ENCODE results near the gene CCDC92. TPM values are rescaled to one million over a fixed set of nuclear protein-coding genes. Genes with fewer than 3 reads are reported as not detected.

Gene CCDC92
- total and polyA plus RNA-seq, 2 of the 13 experiments (the other 11 are each of a cell fraction or from before 2014, with no cell fraction given) = 5.4 to 14.7 TPM

- intact Hi-C loops (cut with micrococcal nuclease; ENCODE audit: unreplicated experiment) = no loop called here
- CTCF ChIA-PET (ENCODE audit: low intra/inter-chr PET ratio, low total read pairs) = no interaction called here
- H4K20me1 ChIP-seq (ENCODE audit: insufficient read depth, low read length) = no peaks in the 10 kb centered on the region
Measured at GRCh38 chr12:123956249-123956648, 16.4 kb downstream of the CCDC92 start.

More at GRCh38 chr12:123956249-123956648, 16.4 kb downstream of the CCDC92 start:
- no peak overlapping the region for H3K4me3 ChIP-seq (replicated peaks in 1 of 3; ENCODE audit: insufficient read depth in 1 of 3, low read depth in 2 of 3, low read length in 3 of 3)
- no peak overlapping the region for H3K27ac ChIP-seq (ENCODE audit: extremely low read length, insufficient read depth, low read length)
- no peaks in the 10 kb centered on the region for H3K27me3 ChIP-seq (ENCODE audit: control insufficient read depth in 1 of 2, insufficient read depth in 2 of 2, low read length in 2 of 2)
- in situ Hi-C loops (cut with HindIII; ENCODE audit: extremely low pct_ligation_motif_present, low pct_unique_long_range_greater_than_20kb) = no loop called here
- FAIRE-seq (no peak), ATAC-seq (no peak), DNase-seq (ENCODE audit: low spot score) (no peak)
- TF ChIP-seq MYPOP (CRISPR knock-in tag; IDR thresholded peaks at IDR 0.05) (no peak), KLF6 (CRISPR knock-in tag; IDR thresholded peaks at IDR 0.05) (no peak), MYNN (CRISPR knock-in tag; IDR thresholded peaks at IDR 0.05; ENCODE audit: low read depth) (no peak), MEF2D (CRISPR knock-in tag; IDR thresholded peaks at IDR 0.05) (no peak), CREB3 (CRISPR knock-in tag; IDR thresholded peaks at IDR 0.05) (no peak), ZNF616 (CRISPR knock-in tag; IDR thresholded peaks at IDR 0.05; ENCODE audit: low read depth) (no peak), RBM39 (IDR thresholded peaks at IDR 0.05; ENCODE audit: low read depth, low read length, poor library complexity, severe bottlenecking) (no peak), TBX2 (CRISPR knock-in tag; IDR thresholded peaks at IDR 0.05; ENCODE audit: borderline replicate concordance) (no peak), ZSCAN25 (CRISPR knock-in tag; IDR thresholded peaks at IDR 0.05) (no peak), ZNF615 (CRISPR knock-in tag; IDR thresholded peaks at IDR 0.05; ENCODE audit: borderline replicate concordance) (no peak), ZNF589 (CRISPR knock-in tag; conservative IDR thresholded peaks at IDR 0.05) (no peak), NR1H2 (CRISPR knock-in tag; IDR thresholded peaks at IDR 0.05; ENCODE audit: borderline replicate concordance, low read depth) (no peak), DR1 (CRISPR knock-in tag; IDR thresholded peaks at IDR 0.05) (no peak), AGO2 (optimal IDR thresholded peaks at IDR 0.05; ENCODE audit: low read depth, low read length) (no peak), CEBPG (CRISPR knock-in tag; IDR thresholded peaks at IDR 0.05) (no peak)
- H3K9ac ChIP-seq (ENCODE audit: insufficient read depth, low read depth, low read length) = no peak overlapping the region
- POLR2A ChIA-PET = no interaction called here
- H3K79me2 ChIP-seq (ENCODE audit: insufficient read depth, low read length) = no peaks in the 10 kb centered on the region
- peaks cover 11% of the 10 kb centered on the region; the same call in 1 of the 2 replicates for H3K4me1 ChIP-seq (ENCODE audit: insufficient read depth, low read length)
- H2AFZ ChIP-seq (ENCODE audit: low read length) = no peak overlapping the region
- BruUV-seq (replicated peaks) = no TSS peak
- WGBS (ENCODE audit: low lambda C conversion rate) = 98% methylated on average over 9 of the region's 9 CpGs
- no peaks in the 10 kb centered on the region for H3K36me3 ChIP-seq (replicated peaks in 1 of 2; ENCODE audit: control insufficient read depth in 1 of 2, insufficient read depth in 2 of 2, low read length in 2 of 2)
- no peaks in the 10 kb centered on the region for H3K9me3 ChIP-seq (ENCODE audit: low read length)
- H3K4me2 ChIP-seq (ENCODE audit: low read depth, low read length) = no peak overlapping the region

All from HepG2 (cell line).